Measurements from ENCODE around the gene TTC28. TPM values are rescaled to one million over a fixed set of nuclear protein-coding genes. Genes with fewer than 3 reads are reported as not detected.
"Not testable (repeated sequence)": the region's sequence is repeated elsewhere in the genome, so short reads cannot be mapped to it uniquely, and the experiment has no call there.

The TTC28 gene
- total RNA-seq, 1 donor from 2014 or later = 16.4 TPM

GRCh38 chr22:28373831-28374230, 305.8 kb downstream of the TTC28 start:
- H3K27me3 ChIP-seq (ENCODE audit: low read depth) = no peaks in the 10 kb centered on the region
- no peak for TF ChIP-seq CTCF (IDR thresholded peaks at IDR 0.05; ENCODE audit: borderline replicate concordance)
- no peak for DNase-seq
- no peak overlapping the region for H3K27ac ChIP-seq (replicated peaks)
- intact Hi-C loops (cut with micrococcal nuclease) = no loop called here
- H3K36me3 ChIP-seq = no peaks in the 10 kb centered on the region
- peaks cover 9% of the 10 kb centered on the region for H3K9me3 ChIP-seq (replicated peaks)
- H3K4me1 ChIP-seq = peaks cover 50% of the 10 kb centered on the region
- no peak overlapping the region for H3K4me3 ChIP-seq

DNA sequence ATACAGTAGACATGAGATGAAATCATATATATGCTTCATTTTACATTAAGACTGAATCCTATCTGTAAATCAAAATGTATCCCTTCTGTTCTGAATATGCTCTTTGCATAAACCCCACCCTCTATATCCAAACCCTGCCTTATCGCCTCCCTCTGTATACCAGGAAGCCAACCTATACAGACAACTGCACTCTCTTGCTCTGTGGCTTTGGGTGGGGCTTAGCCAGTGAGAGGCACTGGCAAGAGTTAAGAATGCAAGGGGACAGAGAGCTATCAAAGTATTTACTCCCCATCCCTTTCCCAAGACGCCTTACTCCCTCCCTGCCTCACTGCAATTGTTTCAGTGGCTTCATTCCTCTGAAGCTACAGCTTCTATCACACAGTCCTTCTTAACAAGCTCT, 309.8 kb downstream of the TTC28 start:
- no peak for DNase-seq
- no peaks in the 10 kb centered on the region for H3K27me3 ChIP-seq (ENCODE audit: low read depth)
- H3K36me3 ChIP-seq = no peaks in the 10 kb centered on the region
- no peak overlapping the region for H3K27ac ChIP-seq (replicated peaks)
- H3K9me3 ChIP-seq (replicated peaks) = peaks cover 7% of the 10 kb centered on the region
- TF ChIP-seq CTCF (IDR thresholded peaks at IDR 0.05; ENCODE audit: borderline replicate concordance) = no peak
- intact Hi-C loops (cut with micrococcal nuclease) = no loop called here
- peaks cover 36% of the 10 kb centered on the region for H3K4me1 ChIP-seq
- H3K4me3 ChIP-seq = no peak overlapping the region

GRCh38 chr22:28366856-28367255, 312.8 kb downstream of the TTC28 start:
- no peak for DNase-seq
- intact Hi-C loops (cut with micrococcal nuclease) = no loop called here

DNA sequence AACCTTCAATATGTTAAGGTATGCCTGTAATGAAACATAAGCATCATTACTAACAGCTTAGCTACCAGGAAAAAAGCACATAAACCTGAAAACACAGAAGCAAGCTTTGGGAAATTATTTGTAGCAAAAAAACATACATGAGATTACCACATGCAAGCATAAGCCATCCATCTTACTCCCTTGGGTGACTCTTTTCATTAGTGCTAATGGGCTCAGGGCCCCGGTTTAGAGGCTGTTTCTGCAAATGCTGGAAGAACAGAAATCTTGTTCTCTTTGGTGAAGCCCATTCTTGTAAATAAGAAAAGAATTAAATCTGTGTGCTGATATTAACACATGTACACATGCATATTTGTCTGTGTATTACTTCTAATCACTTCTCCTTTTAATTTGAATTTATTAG, 314.3 kb downstream of the TTC28 start:
- intact Hi-C loops (cut with micrococcal nuclease) = no loop called here
- H3K4me3 ChIP-seq = no peak overlapping the region
- DNase-seq = no peak
- H3K27me3 ChIP-seq (ENCODE audit: low read depth) = no peaks in the 10 kb centered on the region
- H3K36me3 ChIP-seq = no peaks in the 10 kb centered on the region
- peaks cover 22% of the 10 kb centered on the region for H3K4me1 ChIP-seq
- no peak for TF ChIP-seq CTCF (IDR thresholded peaks at IDR 0.05; ENCODE audit: borderline replicate concordance)
- no peak overlapping the region for H3K27ac ChIP-seq (replicated peaks)
- H3K9me3 ChIP-seq (replicated peaks) = peaks cover 19% of the 10 kb centered on the region

More at GRCh38 chr22:28366856-28367255, 312.8 kb downstream of the TTC28 start:
- H3K4me3 ChIP-seq = no peak overlapping the region
- peaks cover 19% of the 10 kb centered on the region for H3K9me3 ChIP-seq (replicated peaks)
- H3K36me3 ChIP-seq = no peaks in the 10 kb centered on the region
- no peaks in the 10 kb centered on the region for H3K27me3 ChIP-seq (ENCODE audit: low read depth)
- peaks cover 23% of the 10 kb centered on the region for H3K4me1 ChIP-seq
- no peak for TF ChIP-seq CTCF (IDR thresholded peaks at IDR 0.05; ENCODE audit: borderline replicate concordance)
- no peak overlapping the region for H3K27ac ChIP-seq (replicated peaks)

- H3K4me3 ChIP-seq; intact Hi-C loops (cut with micrococcal nuclease); DNase-seq; H3K27me3 ChIP-seq (ENCODE audit: low read depth); H3K27ac ChIP-seq (replicated peaks); H3K36me3 ChIP-seq: not testable (repeated sequence)
- H3K4me1 ChIP-seq = peaks cover 13% of the 10 kb centered on the region
- H3K9me3 ChIP-seq (replicated peaks) = peaks cover 17% of the 10 kb centered on the region
These were observed 315.5 kb downstream of the TTC28 start for GRCh38 chr22:28364105-28364504.

- H3K4me1 ChIP-seq = peaks cover 25% of the 10 kb centered on the region
- H3K36me3 ChIP-seq = no peaks in the 10 kb centered on the region
- no peak for DNase-seq
- peaks cover 12% of the 10 kb centered on the region for H3K9me3 ChIP-seq (replicated peaks)
- no peak for TF ChIP-seq CTCF (IDR thresholded peaks at IDR 0.05; ENCODE audit: borderline replicate concordance)
- intact Hi-C loops (cut with micrococcal nuclease) = no loop called here
- H3K4me3 ChIP-seq = no peak overlapping the region
- no peaks in the 10 kb centered on the region for H3K27me3 ChIP-seq (ENCODE audit: low read depth)
- H3K27ac ChIP-seq (replicated peaks) = no peak overlapping the region
These were observed 318.7 kb downstream of the TTC28 start for GRCh38 chr22:28360939-28361338.

Measured in left ventricle myocardium inferior (tissue), 1 donor.